SH-SY5Y (cell line): ENCODE results near the gene C6orf163.

ENCODE experiments used
- GATA2 ChIP-seq: IDR thresholded peaks from 2 replicates; pipeline ENCODE4 v1.6.1; 2011; ENCODE audit warnings: mild to moderate bottlenecking, low read depth, low read length
- GATA3 ChIP-seq: IDR thresholded peaks from 2 replicates; pipeline ENCODE4 v1.6.1; 2011; ENCODE audit warnings: low read depth, mild to moderate bottlenecking, low read length, moderate library complexity

GRCh38 chr6:87378947-87379346 lies 34.3 kb downstream of the C6orf163 start:
- TF ChIP-seq GATA3, result no peak
- TF ChIP-seq GATA2, result no peak
